HG03565 (cell line): ENCODE results near the gene KCNJ9.
"Not testable (repeated sequence)": the region's sequence is repeated elsewhere in the genome, so short reads cannot be mapped to it uniquely, and the experiment has no call there.

Experiments
- ATAC-seq: cut with Tn5 transposase; IDR thresholded peaks from one replicate; pipeline ENCODE4 v1.9.1; 2021; ENCODE audit warnings: mild to moderate bottlenecking, moderate library complexity; ENCODE audit not compliant: unreplicated experiment

Gene KCNJ9

DNA sequence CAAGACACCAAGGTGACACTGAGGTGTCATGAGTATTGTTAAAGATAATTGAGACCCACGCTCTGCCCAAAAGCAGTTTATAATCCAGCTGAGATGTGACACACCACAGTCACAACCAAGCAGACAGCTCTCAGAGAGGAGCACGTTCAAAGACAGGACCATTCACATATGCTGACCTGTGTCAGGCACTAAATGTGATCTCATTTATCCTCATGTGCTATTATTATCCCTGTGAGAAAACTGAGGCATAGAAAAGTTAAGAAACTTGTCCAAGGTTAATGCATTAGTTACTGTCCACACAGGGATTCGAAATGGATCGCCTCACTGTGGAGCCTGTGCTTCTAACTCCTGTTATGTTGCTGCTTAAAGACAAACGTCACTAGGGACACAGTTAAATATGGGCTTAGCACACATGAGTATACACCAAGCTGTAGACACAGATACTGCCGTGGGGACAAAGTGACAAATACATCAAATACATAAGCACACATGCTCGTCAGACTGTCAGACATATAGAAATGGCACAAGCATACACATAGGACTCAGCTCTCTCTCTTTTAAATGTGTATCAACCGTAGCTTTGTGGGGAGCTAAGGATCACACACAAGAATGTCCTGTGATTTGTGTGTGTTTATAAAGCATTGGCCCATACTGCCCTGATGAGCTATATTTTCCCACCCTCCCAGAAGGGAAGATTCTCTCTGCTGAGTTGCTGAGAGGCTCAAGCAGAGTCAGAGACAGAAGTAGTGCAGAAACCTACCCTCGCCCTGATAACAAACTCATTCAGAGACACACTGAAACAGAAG is 20.6 kb downstream of the KCNJ9 start:
- ATAC-seq: no peak

DNA sequence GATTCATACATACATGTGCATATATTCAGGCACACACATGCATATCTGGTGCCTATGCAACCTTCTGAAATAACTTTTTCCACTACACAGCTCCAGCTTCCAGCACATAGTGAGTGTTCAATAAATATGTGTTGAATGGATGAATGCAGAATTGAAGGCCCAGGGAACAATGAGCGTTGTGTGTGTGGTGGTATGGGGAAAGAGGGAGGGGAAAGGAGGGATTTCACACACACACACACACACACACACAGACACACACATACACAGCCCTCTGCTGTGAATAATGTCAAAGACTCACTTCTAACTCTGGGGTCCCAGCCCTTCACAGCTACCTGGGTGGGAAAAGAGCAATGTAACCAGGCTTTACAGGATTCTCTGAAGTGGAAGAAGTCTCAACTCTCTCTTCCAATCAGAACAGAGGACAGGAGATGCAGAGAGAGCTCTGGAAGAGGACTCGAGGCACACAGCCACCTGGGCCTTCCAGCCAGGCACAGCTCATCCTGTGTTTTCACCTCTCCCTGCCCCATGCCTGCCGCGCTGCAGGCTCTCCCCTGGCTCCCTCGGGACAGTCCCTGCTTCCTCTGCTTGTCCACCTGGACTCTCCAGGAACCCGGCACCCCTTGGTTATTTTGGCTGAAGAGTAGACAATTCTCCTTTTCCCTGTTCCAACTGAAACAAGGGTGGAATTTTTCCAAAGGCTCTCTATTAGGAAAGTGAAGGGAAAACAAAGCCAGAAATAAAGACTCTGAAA is 22.5 kb downstream of the KCNJ9 start:
- no peak for ATAC-seq

DNA sequence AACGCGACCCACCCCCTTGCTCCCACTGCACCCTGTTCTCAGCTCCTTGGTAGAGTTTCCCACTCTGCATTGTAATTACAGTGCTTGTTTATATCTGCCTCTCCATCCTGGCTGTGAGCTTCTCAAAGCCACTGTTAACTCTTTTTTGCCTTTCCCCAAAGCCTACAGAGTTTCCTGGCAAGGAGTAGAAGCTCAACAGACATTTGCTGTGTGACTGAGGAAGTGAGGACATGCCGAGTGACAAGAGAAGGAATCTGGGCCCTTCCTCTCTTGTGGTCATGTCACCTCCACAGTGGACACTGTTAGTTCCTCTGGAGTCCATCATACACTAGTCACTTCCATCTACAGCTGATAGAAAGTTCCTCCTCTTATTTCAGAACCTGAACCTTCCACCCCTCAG is 23.1 kb downstream of the KCNJ9 start:
- ATAC-seq: no peak

DNA sequence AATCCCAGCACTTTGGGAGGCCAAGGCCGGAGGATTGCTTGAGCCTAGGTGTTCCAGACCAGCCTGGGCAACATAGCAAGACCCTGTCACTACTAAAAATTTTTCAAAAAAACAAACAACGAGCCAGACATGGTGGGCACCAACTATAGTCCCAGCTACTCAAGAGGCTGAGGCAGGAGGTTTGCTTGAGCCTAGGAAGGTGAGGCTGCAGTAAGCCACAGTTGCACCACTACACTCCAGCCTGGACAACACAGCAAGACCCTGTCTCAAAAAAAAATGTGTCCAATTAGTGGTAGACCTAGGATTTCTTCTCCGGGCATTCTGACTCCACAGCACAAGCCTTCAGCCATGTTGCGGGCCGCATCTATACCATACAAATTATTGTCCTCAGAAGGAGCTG is 23.8 kb downstream of the KCNJ9 start:
- no peak for ATAC-seq

DNA sequence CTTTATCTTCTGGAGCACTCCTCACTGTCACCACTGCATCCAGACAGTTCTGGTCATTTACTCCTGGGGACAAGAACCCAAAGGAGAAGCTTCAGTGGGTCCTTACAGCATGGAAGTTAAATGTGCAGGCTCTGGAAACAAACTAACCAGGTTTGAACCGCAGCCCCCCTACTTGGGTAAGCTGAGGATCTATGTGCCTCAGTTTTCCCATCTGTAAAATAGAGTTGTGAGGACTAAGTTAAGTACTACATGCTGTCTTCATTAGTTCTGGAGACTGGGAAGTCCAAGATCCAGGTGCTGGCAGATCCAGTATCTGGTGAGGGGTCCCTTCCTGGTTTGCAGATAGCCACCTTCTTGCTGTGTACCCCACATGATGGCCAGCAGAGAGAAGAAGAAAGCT is 26.2 kb downstream of the KCNJ9 start:
- ATAC-seq: no peak

DNA sequence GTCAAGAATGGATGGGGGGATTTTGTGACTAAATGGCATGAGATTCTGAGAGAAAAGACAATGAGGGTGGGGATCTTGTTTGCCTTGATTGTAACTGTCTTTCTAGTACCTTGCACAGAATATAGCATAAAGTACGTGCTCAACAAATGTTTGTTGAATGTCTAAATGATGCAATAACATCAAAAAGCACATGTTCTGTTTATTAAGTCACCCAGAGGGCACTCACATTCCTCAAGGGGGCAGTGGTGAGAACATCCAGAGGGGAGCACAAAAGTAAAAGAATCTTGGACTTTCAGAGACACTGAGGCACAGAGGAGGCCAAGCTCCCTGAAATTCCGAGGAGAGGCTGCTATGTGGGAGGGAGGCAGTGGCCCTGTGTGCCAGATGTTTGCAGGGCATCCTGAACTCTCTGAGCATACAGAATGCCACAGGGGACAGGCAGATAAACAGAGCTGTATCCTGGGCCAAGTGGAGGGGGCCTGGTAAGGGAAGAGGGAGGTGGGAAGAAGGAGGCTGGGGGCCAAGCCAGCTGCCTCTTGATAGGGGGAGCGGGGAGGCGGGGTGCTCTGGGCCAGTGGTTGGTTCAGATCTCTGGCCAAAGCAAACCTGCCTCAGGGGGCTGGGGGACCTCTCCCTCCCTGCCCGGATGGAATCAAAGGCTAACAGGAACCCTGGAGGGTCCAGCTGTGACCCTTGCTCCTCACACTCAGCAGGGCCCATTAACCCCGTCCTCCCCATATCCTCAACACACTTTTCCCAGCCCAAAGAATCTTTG is 27.7 kb downstream of the KCNJ9 start:
- no peak for ATAC-seq

DNA sequence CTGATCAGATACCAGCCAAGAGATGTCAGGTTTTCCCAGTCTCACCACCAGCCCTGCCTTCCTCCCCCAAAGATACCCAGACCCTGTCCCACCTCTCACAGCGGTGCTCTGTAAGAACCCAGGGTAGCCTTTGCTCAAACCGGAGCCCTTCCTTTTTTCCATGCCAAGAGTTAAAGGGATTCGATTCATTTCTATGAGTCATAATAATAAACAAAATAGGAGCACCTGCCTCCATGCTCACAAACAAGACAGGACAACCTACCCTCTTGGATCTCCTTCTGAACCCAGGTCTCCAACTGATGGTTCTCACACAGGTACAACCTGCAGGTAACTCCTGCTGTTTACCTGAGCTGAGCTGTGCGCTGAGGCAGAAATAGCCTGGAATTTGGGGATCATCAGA is 28.3 kb downstream of the KCNJ9 start:
- no peak for ATAC-seq

DNA sequence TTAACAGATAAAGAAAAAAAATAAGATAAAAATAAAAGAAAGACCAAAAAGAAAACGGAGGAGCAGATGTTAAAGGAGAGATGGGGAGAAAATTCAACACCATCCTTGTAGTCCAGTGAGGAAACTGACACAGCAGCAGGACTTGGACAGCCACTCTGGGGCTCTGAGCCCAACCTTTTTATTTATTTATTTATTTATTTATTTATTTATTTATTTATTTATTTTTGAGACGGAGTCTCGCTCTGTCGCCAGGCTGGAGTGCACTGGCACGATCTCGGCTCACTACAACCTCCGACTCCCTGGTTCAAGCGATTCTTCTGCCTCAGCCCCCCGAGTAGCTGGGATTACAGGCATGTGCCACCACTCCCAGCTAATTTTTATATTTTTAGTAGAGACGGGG is 30.1 kb downstream of the KCNJ9 start:
- not testable (repeated sequence) for ATAC-seq

DNA sequence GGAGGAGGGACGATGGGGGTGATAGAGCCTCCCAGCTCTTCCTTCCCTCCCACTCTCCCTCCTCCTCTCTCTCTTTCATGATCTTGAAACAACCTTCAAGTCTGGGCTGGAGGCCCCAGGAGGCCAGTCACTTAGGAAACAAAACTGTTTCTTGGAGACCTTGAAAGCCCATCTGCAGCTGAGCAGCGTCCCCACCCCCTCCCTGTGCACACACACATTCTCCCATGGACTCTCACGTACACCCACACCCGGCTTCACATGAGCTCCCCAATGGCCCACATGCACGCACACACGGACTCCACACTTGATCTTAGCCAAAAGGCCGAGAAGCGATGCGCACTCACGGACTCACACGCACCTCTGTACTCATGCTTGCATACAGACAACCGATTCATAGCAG is 31.0 kb downstream of the KCNJ9 start:
- ATAC-seq: no peak

DNA sequence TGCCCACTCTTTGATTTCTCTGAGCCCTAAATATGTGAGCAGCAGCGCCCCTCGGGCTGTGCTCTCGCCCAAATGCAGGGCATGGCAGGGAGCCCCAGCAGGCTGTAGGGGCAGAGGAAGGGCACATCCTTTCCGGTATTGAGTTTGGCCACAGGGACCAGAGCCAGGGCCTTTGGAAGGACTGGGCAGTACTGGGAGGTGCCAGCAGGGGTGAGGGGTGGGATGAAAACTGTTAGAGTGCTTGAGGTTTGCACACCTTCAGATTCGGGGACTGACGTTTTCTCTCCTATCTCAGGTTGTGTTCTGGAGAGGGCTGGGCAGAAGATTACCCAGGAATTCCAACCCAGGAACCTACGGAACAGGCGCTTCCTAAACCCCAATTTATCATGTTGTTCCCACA is 32.1 kb downstream of the KCNJ9 start:
- ATAC-seq: no peak

DNA sequence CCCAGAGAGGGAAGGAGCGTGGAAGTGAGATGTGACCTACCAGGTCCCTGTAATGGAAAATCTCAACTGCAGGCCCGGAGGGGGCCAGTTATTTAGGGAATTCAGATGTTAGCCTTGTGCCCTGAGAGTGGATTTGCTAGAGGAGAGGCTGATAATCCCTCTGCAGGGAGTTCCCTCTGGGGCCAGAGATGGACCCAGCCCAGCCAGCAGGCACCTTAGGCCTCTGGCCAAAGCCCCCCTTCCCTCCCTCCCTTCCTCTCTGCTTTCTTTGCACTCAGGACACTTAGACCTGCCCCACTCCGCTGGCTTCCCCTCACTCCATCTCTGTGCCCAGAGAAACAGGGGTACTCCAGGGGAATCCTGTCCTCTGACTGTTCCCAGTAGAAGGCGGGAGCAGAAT is 32.7 kb downstream of the KCNJ9 start:
- no peak for ATAC-seq

DNA sequence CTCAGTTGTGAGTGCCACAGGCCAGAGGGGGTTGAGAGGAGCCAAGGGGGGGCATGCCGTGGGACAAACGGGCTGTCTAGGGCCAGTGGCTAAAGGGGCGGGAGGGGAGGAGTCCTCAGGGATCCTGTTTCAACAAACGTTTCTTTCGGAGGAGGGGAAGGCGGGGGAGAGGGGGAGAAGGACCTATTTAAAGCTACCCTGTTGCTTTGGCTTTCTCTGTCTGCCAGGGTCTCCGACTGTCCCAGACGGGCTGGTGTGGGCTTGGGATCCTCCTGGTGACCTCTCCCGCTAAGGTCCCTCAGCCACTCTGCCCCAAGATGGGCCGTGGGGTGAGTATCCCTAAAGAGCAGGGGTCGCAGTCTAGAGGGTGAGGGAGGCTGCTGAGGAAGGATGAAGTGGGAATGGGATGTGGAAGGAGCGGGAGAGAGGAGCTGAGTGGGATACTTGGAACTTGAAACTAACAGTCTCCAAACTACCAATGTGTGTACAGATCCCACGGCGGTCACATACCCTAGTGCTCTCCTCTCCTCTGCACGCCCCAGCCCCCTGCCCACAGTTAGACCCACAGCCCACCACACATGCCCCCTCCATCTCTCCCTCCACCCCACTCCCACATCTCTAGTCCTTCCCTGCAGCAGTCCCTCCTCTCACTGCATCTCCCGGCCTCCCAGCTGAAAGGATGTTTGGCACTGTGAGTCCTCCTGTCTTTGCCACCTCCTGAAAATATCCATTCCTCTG is 34.4 kb downstream of the KCNJ9 start, which contains the start of gene ATP1A2:
Gene ATP1A2 (plus strand): TSS at position 215 of the 738 bp plus-strand sequence. CDS start 103 bp downstream, at position 318.
- ATAC-seq: no peak

DNA sequence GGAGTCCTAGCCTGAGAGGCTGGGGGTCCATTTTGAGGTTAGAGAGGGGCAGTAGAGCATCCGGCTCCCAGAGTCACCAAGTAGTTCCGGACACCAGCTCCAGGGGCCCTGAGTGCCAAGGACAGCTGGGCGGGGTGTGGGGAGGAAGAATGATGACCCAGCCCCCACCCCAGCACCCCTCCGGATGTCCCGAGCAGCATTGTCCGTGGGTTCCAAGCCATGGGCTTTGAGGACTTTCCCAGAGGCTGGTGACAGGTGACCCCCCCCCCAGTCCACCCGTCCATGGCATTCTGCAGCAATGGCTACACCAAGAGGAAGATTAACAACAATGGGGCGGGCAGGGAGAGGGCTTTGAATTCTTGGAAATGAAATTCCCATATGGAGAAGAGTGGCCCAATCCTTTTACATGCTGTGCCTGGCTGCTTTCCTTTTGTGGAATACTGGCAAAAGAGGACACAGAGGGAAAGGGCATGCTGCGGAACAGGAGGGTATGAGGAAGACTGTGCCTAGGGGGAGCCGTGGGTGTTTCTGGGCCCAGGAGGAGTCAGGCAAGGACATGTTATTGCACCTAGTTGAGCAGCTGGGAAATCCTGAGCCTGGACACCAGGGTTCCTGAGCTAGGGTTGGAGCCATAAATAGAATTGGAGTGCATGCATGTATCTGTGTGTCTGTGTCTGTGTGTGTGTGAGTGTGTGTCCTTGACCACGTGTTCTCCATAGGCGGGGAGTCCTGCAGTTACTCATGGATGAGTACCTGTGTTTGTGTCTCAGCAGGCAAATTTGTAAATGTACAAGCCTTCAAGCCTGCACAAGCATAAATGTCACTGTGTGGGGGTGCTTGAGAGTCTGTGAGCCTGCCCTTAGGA is 35.2 kb downstream of the KCNJ9 start:
- no peak for ATAC-seq

DNA sequence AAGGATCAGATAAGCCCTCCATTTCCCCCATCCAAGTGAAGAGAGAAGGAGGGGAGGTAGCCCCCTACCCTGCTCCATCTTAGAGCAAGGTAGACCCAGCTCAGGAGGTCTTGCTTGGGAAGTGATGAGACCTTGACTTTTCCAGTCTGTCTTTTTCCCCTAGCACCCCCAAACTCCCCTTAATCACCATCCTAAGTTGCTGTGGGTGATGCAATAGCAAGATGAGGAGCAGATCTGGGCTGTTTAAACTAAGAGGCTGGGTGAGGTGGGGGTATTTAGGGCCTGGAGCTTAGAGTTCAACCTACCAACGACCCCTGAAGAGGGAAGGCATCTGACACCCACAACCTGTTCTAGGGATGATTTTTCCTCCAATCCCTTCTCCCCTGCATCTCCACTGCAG is 36.0 kb downstream of the KCNJ9 start:
- ATAC-seq: no peak

DNA sequence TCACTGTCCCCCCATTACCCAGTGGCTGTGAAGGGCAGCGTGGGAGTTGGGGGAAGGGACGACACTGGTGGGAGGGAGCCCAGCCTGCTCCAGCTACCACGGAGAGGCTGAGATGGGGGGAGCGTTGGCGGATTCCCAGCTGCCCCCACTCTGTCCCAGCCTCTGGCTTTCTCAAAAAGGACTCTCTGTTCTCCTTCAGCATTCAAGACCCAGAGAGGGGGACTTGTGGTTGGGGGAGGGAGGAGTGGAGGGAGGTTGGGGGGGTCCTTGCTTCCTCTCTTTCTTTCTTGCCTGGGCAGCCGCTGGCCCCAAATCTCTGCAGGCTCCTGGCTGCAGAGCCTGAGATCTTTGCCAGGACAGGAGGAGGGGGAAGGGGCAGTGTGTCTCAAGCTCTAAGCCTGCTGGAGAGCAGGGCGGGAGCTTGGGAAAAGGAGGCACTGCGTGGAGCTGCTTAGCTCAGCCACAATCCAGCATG is 36.4 kb downstream of the KCNJ9 start:
- ATAC-seq: no peak

DNA sequence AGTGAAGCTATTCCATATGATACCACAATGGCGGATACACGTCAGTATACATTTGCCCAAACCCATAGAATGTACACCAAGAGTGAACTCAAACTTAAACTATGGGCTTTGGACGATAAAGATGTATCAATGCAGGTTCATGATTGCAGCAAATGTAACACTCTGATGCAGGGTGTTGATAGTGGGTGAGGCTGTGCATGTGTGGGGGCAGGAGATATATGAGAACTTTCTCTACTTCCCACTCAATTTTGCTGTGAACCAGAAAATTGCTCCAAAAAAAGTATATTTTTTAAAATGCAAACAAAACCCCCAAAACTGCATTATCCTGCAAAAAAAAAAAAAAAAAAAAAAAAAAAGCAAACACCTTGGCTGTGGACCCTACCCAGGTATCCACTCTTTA is 37.6 kb downstream of the KCNJ9 start:
- no peak for ATAC-seq

DNA sequence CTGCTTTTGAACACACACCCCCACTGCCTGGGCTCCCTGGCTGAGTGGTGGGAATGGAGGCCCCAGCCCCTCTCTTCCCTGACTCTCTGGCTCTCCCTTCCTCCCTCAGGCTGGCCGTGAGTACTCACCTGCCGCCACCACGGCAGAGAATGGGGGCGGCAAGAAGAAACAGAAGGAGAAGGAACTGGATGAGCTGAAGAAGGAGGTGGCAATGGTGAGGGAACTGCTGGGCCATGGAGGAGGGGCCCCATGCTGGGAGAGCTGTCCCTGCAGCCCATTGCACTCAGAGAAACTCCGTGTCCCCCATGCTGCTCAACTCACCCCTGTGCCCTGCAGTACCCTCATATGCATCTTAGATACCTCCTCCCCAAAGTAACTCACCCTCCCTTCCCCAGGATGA is 39.5 kb downstream of the KCNJ9 start:
- no peak for ATAC-seq

DNA sequence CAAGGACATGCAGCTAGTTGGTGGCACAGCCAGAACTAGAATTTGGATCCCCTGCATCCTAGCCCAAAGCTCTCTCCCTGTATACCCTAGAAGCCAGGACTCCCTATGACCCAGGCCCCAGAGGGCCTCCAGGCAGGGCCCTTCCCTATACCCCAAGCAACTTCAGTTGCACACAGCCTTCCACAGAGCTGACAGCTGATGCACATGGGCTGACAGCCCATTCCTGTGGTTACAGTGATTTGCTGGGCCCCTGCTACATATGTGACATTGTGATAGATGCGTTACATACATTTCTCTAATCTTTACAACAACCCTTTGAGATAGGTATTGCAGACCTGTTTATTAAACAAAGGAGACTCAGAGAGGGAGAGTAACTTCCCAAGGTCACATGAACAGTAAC is 40.0 kb downstream of the KCNJ9 start:
- ATAC-seq: no peak

DNA sequence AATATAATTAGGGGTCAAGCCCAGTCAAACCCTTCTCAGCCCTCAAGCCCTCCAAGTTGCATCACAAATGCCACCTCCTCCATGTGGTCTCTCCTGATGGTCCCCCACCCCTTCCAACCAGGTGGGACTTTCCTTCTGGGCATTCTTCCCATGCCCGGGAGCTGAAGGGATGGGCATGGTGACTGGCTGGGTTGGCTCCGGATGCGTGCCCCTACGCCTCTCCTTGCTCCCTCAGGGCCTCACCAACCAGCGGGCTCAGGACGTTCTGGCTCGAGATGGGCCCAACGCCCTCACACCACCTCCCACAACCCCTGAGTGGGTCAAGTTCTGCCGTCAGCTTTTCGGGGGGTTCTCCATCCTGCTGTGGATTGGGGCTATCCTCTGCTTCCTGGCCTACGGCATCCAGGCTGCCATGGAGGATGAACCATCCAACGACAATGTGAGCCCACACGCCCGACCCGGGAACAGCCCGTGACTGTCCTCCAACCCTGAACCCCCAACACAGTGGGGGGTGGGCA is 41.7 kb downstream of the KCNJ9 start:
- no peak for ATAC-seq

DNA sequence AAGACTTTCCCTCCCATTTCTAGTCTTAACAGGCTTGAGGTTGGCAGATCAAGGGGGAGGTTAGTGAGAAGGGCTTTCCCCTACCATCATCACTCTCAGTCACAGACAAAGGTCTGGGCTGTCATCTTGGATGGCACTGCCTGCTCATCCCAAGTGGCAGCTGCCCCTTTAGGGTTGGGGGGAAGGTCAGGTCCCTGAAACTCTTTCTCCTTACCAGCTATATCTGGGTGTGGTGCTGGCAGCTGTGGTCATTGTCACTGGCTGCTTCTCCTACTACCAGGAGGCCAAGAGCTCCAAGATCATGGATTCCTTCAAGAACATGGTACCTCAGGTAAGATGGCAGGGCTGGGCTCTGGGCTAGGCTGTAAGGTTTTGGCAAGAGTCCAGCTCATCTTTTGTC is 42.4 kb downstream of the KCNJ9 start:
- ATAC-seq: no peak
